ENCODE data around the gene DUSP8. TPM values are rescaled to one million over a fixed set of nuclear protein-coding genes. Genes with fewer than 3 reads are reported as not detected.

DUSP8 gene
- polyA plus RNA-seq, 1 experiment, result 1.5 TPM

DNA sequence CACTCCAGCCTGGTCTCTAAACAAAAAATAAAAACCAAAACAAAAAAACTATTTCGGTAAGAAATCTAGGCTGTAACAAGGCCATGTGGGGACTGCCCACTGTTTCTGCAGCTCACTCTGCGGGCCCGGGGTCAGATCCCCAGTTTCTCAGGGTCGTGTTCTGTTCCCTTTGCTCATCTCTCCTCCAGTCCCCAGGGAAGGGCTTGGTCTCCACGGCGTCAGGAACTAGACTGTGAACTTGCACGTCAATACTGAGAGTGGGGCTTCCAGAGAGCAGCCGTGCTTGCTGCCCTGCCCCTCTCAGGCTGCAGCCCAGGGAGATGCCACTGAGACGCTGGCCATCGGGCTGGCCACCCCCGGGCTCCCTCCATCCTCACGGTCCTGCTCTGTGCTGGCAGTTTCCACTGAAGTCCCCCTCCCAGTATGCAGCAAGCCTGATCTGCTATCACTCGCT is 51.8 kb downstream of the DUSP8 start:
- H3K27ac ChIP-seq (ENCODE audit: low read depth, low read length), result no peak overlapping the region
- ChIA-PET CTCF (interaction anchor here (0.8 to 1.2 kb wide), 2 partner anchors 26 to 55 kb away, joined by 3 read pairs; no protein-coding TSS in a partner anchor), POLR2A (no interaction called here)
- H3K27me3 ChIP-seq (ENCODE audit: control insufficient read depth, insufficient read depth, low read length), result no peaks in the 10 kb centered on the region
- TF ChIP-seq, protein P1, sequence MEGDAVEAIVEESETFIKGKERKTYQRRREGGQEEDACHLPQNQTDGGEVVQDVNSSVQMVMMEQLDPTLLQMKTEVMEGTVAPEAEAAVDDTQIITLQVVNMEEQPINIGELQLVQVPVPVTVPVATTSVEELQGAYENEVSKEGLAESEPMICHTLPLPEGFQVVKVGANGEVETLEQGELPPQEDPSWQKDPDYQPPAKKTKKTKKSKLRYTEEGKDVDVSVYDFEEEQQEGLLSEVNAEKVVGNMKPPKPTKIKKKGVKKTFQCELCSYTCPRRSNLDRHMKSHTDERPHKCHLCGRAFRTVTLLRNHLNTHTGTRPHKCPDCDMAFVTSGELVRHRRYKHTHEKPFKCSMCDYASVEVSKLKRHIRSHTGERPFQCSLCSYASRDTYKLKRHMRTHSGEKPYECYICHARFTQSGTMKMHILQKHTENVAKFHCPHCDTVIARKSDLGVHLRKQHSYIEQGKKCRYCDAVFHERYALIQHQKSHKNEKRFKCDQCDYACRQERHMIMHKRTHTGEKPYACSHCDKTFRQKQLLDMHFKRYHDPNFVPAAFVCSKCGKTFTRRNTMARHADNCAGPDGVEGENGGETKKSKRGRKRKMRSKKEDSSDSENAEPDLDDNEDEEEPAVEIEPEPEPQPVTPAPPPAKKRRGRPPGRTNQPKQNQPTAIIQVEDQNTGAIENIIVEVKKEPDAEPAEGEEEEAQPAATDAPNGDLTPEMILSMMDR (IDR thresholded peaks at IDR 0.05; ENCODE audit: low read depth, low read length), result no peak
- H3K4me3 ChIP-seq (ENCODE audit: low read depth, low read length), result no peak overlapping the region
- DNase-seq (ENCODE audit: low read depth, low spot score), result no peak
- no peaks in the 10 kb centered on the region; the same call in 1 of the 2 replicates for H3K9me3 ChIP-seq (ENCODE audit: control insufficient read depth, insufficient read depth, low read length)

DNA sequence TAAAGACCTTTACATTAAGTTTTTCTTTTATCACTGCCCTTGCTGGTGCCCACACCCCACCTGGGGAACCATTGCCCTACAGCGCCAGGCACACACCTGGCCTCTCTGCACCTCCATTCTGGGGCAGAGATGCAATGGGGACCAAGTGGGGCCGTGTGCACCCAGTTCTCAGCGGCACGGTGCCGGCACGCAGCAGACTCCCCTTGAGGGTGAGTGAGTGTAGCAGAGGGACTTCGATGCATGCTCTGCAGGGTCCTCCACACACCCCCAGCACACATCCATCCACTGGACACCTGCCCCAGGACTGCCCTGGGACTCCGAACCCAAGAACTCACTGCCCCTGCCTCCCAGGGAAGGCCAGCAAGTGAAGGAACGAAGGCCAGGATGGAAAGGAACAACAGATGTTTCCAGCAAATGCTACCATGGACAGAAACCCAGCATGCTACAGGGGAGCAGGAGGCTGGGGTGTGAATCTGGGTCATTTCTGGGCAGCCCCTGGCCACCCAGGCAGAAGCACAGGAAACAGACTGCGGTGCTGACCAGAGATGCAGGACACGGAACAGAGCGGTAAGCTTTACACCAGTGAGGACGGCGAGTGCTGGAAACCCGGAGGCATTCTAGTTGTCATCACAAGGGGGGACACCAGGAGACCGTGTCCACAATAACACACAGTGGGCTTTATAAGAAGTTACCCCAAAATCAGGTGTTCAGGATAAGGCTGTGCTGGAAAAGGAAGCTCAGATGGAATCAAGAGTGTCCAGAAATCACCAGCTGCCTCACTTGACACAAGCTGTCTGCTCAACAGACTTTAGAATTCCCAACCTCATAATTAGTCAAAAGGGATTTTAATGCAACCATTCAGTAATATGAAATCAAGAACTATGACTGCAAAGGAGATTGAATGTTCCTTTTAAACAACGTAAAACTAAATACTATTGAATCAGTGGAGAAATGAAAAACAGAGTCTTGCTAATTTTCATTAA is 52.8 kb downstream of the DUSP8 start:
- H3K27me3 ChIP-seq (ENCODE audit: control insufficient read depth, insufficient read depth, low read length), result no peaks in the 10 kb centered on the region
- ChIA-PET CTCF (interaction anchor here (0.8 to 1.2 kb wide), 2 partner anchors 27 to 56 kb away, joined by 3 read pairs; no protein-coding TSS in a partner anchor), POLR2A (no interaction called here)
- TF ChIP-seq, protein P1 (IDR thresholded peaks at IDR 0.05; ENCODE audit: low read depth, low read length), result no peak
- H3K9me3 ChIP-seq (ENCODE audit: control insufficient read depth, insufficient read depth, low read length), result no peaks in the 10 kb centered on the region; the same call in 1 of the 2 replicates
- DNase-seq (ENCODE audit: low read depth, low spot score), result no peak
- no peak overlapping the region for H3K4me3 ChIP-seq (ENCODE audit: low read depth, low read length)
- H3K27ac ChIP-seq (ENCODE audit: low read depth, low read length), result no peak overlapping the region

DNA sequence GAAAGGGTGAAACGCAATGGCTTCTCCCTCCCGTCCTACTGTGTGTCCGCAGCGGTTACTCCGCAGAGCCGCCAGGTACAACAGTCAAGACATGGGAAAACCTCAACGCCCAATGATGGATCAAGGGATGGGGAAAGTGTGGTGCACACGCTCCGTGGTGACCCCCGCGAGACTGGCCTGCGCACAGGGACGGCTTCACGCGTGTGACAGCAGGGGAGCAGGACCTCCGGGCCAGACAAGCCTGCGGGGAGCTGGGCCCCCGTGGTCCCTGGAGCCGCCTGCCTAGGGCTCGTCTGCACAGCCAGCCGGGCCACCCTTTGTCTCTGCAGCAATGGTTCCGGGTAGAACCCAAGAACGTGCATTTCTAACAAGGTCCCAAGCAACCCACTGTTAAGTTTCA is 53.8 kb downstream of the DUSP8 start:
- Histone ChIP-seq H3K27me3 (ENCODE audit: control insufficient read depth, insufficient read depth, low read length) (no peaks in the 10 kb centered on the region), H3K27ac (ENCODE audit: low read depth, low read length) (no peak overlapping the region), H3K4me3 (ENCODE audit: low read depth, low read length) (no peak overlapping the region), H3K9me3 (ENCODE audit: control insufficient read depth, insufficient read depth, low read length) (no peaks in the 10 kb centered on the region; the same call in 1 of the 2 replicates)
- TF ChIP-seq, protein P1 (IDR thresholded peaks at IDR 0.05; ENCODE audit: low read depth, low read length), result no peak
- CTCF ChIA-PET, result interaction anchor here (0.8 kb wide), 1 partner anchor 77 kb away, joined by 3 read pairs; no protein-coding TSS in a partner anchor
- POLR2A ChIA-PET, result no interaction called here
- DNase-seq (ENCODE audit: low read depth, low spot score), result no peak

DNA sequence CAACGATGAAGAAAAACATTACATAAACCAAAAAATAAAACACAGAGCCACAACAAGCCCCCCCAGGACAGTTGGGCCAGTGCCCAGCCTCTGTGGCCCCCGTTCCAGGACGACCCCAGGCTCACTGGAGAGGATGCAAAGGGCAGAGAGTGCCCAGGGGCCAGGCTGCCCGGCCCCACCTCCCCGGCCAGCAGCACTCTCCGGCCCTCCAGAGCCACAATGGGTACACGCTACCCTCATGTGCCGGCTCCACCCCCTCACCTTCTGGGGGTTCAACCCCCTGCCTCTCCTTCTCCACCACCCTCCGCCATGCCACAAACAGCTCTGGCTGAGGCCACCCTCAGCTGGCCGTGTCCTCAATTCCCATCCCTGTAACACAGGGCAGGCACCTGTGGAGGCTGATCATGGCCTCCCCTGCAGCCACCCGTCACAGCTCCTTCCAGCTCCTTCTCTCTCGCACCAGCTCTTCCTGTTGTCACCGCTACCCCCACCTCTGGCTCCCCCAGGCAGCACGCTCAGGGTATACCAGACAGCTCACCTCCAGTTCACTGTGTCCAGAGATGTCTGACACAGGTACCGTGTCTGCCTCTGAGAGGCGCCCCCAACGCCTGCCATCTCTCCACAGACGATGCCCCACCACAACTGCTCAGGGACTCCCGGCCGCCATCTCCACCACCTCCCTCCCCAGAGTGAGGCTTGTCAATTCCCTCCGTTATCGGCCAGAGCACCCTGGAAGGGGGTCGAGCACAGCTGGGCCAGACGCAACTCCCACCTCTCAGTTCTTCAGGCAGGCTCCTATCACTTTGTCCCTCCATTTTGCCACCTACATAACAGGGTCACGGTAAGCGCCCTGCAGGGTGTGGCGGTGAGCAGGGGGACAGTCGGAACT is 54.7 kb downstream of the DUSP8 start:
- ChIA-PET POLR2A (no interaction called here), CTCF (interaction anchor here (0.8 kb wide), 1 partner anchor 78 kb away, joined by 3 read pairs; no protein-coding TSS in a partner anchor)
- no peak for DNase-seq (ENCODE audit: low read depth, low spot score)
- H3K27me3 ChIP-seq (ENCODE audit: control insufficient read depth, insufficient read depth, low read length), result no peaks in the 10 kb centered on the region
- no peaks in the 10 kb centered on the region; the same call in 1 of the 2 replicates for H3K9me3 ChIP-seq (ENCODE audit: control insufficient read depth, insufficient read depth, low read length)
- TF ChIP-seq, protein P1 (IDR thresholded peaks at IDR 0.05; ENCODE audit: low read depth, low read length), result no peak
- no peak overlapping the region for H3K4me3 ChIP-seq (ENCODE audit: low read depth, low read length)
- no peak overlapping the region for H3K27ac ChIP-seq (ENCODE audit: low read depth, low read length)
